ENCODE measurements around the gene CFAP161.
"Not testable (repeated sequence)": the region's sequence is repeated elsewhere in the genome, so short reads cannot be mapped to it uniquely, and the experiment has no call there.

CFAP161 gene

DNA sequence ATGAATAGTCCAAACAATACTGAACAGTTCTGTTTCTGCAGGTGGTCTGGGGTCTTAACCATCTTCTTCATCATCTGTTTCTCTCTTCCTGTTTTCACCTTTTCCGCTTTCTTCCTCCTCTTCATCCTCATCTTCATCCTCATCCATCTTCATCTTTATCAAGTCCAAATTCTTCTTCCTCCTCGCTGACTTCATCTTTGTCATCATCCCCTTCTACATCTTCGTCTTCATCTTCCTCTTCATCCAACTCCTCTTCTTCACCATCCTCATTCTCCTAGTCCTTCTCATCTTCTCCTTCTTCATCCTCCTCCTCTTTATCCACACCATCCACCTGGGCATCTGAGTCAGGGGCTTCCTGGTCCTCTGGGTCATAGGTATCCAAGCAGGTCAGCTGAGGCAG is 16.5 kb upstream of the CFAP161 start:
- Histone ChIP-seq H3K4me3 (ENCODE audit: low read depth, low read length) (no peak overlapping the region), H3K4me1 (no peaks in the 10 kb centered on the region), H3K36me3 (no peaks in the 10 kb centered on the region), H3K27me3 (peaks cover 21% of the 10 kb centered on the region), H3K9me3 (no peaks in the 10 kb centered on the region)
- no peak for DNase-seq
- TF ChIP-seq, protein P1, sequence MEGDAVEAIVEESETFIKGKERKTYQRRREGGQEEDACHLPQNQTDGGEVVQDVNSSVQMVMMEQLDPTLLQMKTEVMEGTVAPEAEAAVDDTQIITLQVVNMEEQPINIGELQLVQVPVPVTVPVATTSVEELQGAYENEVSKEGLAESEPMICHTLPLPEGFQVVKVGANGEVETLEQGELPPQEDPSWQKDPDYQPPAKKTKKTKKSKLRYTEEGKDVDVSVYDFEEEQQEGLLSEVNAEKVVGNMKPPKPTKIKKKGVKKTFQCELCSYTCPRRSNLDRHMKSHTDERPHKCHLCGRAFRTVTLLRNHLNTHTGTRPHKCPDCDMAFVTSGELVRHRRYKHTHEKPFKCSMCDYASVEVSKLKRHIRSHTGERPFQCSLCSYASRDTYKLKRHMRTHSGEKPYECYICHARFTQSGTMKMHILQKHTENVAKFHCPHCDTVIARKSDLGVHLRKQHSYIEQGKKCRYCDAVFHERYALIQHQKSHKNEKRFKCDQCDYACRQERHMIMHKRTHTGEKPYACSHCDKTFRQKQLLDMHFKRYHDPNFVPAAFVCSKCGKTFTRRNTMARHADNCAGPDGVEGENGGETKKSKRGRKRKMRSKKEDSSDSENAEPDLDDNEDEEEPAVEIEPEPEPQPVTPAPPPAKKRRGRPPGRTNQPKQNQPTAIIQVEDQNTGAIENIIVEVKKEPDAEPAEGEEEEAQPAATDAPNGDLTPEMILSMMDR (IDR thresholded peaks at IDR 0.05; ENCODE audit: low read depth, low read length) = no peak

DNA sequence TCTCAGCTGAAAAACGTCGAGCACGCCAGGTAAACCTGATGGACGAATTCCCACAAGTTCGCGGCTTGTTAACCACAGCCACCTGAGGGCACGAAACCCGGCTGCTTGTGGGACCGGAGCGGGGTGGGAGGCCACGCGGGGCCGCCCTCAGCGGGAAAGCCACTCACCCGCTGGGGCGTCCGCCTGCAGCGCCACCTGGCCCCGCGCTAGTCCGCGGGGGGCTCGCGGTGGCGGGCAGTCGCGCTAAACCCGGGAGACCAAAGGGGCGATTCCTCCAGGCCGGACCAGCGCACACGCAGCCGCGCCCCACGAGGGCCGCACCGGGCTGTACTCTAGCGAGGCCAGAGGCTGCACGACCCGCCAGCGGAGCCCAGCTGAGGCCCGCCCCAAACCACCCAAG is 15.7 kb upstream of the CFAP161 start:
- Histone ChIP-seq H3K4me1 (no peaks in the 10 kb centered on the region), H3K27me3 (peaks cover 21% of the 10 kb centered on the region), H3K9me3 (no peaks in the 10 kb centered on the region), H3K36me3 (no peaks in the 10 kb centered on the region), H3K4me3 (ENCODE audit: low read depth, low read length) (no peak overlapping the region)
- TF ChIP-seq, protein P1 (IDR thresholded peaks at IDR 0.05; ENCODE audit: low read depth, low read length) = no peak
- DNase-seq = no peak

DNA sequence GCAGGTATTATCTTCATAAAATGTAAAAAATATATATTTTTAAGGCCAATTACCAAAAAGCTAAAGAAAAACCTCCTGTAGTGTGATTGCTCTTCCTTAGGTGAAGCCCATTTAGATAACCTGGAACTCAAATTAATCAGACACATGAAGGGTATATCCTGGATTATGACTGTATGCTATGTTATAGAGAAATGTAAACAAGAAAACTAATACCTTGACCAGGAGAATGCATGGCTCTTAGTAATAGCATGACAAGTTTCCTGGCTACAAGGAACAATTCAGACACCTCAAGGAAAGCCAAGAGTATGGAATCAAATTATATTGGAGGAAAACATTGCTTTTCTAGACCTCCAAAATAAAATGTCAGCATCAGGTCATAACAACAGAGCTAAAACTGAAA is 14.0 kb upstream of the CFAP161 start:
- Histone ChIP-seq H3K4me3 (ENCODE audit: low read depth, low read length) (no peak overlapping the region), H3K9me3 (no peaks in the 10 kb centered on the region), H3K4me1 (no peaks in the 10 kb centered on the region), H3K27me3 (peaks cover 13% of the 10 kb centered on the region), H3K36me3 (no peaks in the 10 kb centered on the region)
- TF ChIP-seq, protein P1 (IDR thresholded peaks at IDR 0.05; ENCODE audit: low read depth, low read length) = no peak
- no peak for DNase-seq

DNA sequence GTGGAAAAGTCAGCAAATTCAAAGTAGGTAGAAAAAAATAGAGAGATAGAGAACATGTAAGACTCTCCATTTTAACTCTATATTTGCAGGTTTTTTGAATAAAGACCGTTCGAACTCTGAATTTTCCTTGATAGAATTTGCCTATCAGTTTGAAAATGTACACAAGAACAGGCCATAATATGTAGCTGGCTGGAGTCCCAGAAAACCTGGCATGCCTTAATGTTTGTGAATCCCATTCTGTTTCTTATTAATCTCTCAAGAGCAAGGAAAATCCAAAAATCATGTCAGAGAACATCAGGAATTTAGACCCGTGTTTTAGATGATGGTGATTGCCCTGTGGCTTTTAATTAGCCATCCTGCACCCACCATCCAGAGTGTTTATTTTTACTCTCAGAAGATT is 7.2 kb upstream of the CFAP161 start:
- no peak overlapping the region for H3K4me3 ChIP-seq (ENCODE audit: low read depth, low read length)
- DNase-seq = no peak
- no peaks in the 10 kb centered on the region for H3K9me3 ChIP-seq
- peaks cover 5% of the 10 kb centered on the region for H3K27me3 ChIP-seq
- H3K4me1 ChIP-seq = no peaks in the 10 kb centered on the region
- no peaks in the 10 kb centered on the region for H3K36me3 ChIP-seq
- TF ChIP-seq, protein P1 (IDR thresholded peaks at IDR 0.05; ENCODE audit: low read depth, low read length) = no peak

DNA sequence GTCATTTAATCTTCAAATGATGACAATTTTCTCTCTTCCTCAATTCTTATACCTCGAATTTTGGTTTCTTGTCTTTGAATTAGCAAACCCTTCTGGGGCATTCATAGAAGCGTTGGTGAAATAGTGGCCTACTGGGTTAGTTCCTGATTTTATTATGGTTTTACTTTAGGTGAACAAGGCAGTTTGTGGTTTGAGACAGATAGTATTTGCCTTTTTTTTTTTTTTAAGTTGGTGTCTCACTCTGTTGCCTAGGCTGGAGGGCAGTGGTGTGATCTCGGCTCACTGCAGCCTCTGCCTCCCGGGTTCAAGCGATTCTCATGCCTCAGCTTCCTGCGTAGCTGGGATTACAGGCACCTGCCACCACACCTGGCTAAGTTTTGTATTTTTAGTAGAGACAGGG is 7.4 kb downstream of the CFAP161 start:
- H3K4me1 ChIP-seq; H3K36me3 ChIP-seq; H3K27me3 ChIP-seq; H3K4me3 ChIP-seq (ENCODE audit: low read depth, low read length); H3K9me3 ChIP-seq; DNase-seq: not testable (repeated sequence)

DNA sequence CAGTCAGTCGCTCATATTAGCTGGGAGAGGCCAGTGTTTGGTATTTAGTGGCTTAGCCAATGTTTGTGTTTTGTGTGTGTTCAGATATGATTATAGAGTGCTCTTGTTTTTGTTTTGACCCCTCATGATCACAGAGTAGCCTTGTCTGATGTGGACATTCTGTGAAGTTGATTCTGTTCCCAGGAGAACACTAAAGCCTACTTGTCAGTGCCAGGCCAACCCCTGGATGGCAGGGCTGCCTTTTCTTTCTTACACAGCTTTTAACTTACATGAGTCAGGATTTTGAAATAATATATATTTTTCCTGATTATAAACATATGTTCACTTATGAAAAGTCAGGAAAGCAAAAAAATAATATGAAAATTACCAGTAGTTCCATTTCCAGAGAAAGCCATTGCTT is 11.9 kb downstream of the CFAP161 start:
- H3K27me3 ChIP-seq = no peaks in the 10 kb centered on the region
- no peaks in the 10 kb centered on the region for H3K4me1 ChIP-seq
- no peak for DNase-seq
- H3K4me3 ChIP-seq (ENCODE audit: low read depth, low read length) = no peak overlapping the region
- TF ChIP-seq, protein P1 (IDR thresholded peaks at IDR 0.05; ENCODE audit: low read depth, low read length) = no peak
- no peaks in the 10 kb centered on the region for H3K36me3 ChIP-seq
- H3K9me3 ChIP-seq = no peaks in the 10 kb centered on the region

DNA sequence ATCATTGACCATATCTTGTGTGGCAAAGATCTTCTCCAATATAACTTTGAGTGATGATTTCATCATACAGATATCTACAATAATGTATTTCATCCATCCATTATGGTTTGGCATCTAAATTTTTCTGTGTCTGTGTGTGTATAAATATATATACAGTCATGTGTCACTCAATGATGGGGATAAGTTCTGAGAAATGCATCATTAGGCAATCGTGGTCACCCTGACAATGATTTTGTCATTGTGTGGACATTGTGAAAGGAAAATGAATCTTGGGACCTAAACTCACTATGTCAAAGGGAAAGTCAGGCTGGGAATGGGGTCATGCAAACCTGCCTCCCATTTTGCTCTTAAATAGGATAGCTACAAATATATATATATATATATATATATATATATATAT is 12.4 kb downstream of the CFAP161 start:
- Histone ChIP-seq H3K4me3 (ENCODE audit: low read depth, low read length) (no peak overlapping the region), H3K36me3 (no peaks in the 10 kb centered on the region), H3K27me3 (no peaks in the 10 kb centered on the region), H3K4me1 (no peaks in the 10 kb centered on the region), H3K9me3 (no peaks in the 10 kb centered on the region)
- DNase-seq = no peak
- TF ChIP-seq, protein P1 (IDR thresholded peaks at IDR 0.05; ENCODE audit: low read depth, low read length) = no peak
